Stimulated activated CD4-positive, alpha-beta T cell treated with anti-CD3 and anti-CD28 coated beads, Interleukin-2, amount 100 ng/mL, for 48 hours (primary cell): ENCODE results near the gene HES4.

Experiments
- DNase-seq, 2 donors: peaks; one replicate each; pipeline ENCODE4 v3.0.0-alpha.2; 2020

HES4 gene, protein sequence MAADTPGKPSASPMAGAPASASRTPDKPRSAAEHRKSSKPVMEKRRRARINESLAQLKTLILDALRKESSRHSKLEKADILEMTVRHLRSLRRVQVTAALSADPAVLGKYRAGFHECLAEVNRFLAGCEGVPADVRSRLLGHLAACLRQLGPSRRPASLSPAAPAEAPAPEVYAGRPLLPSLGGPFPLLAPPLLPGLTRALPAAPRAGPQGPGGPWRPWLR

GRCh38 chr1:999725-1000356 is at the start of gene HES4:
Gene HES4, minus strand, starts transcription at chr1:1000097. Its CDS starts 124 bp downstream, at chr1:999973.
- DNase-seq = peak; percentile 56 to 59

- DNase-seq = no peak
These were observed 48.9 kb upstream of the HES4 start for GRCh38 chr1:1048765-1049164.

- DNase-seq = no peak
These were observed 48.1 kb upstream of the HES4 start for GRCh38 chr1:1047963-1048362.

DNA sequence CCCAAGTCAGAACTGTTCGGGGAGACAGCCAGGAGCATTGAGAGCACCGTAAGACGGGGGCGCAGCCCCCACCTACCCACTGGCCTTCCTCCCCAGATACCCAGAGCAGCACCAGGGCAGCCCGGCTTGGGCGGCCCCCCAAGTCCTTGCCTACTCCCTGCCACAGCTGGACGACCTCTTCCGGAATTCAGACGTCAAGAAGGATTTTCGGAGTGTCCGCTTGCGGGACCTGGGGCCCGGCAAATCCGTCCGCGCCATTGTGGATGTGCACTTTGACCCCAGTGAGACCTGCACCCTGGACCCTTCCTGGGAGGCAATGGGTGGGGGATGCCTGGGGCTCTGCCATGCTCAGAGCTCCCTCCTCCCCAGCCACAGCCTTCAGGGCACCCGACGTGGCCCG is 47.5 kb upstream of the HES4 start:
- DNase-seq = no peak

- DNase-seq = no peak
These were observed 46.9 kb upstream of the HES4 start for GRCh38 chr1:1046767-1047166.

GRCh38 chr1:1046243-1046642 is 46.3 kb upstream of the HES4 start:
- DNase-seq = no peak

- DNase-seq = no peak
These were observed 45.2 kb upstream of the HES4 start for GRCh38 chr1:1045129-1045528.

GRCh38 chr1:1044455-1045078 is 44.7 kb upstream of the HES4 start:
- DNase-seq = no peak

DNA sequence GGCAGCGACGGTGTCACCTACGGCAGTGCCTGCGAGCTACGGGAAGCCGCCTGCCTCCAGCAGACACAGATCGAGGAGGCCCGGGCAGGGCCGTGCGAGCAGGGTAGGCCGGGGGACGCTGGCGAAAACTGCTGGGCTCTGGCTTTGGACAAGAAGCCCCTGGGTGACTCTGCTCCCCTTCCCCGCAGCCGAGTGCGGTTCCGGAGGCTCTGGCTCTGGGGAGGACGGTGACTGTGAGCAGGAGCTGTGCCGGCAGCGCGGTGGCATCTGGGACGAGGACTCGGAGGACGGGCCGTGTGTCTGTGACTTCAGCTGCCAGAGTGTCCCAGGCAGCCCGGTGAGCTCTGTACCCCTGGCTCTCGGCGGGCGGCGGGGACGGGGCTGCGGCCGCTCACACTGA is 44.0 kb upstream of the HES4 start:
- no peak for DNase-seq

- no peak for DNase-seq
These were observed 43.5 kb upstream of the HES4 start for GRCh38 chr1:1043411-1043810.

DNA sequence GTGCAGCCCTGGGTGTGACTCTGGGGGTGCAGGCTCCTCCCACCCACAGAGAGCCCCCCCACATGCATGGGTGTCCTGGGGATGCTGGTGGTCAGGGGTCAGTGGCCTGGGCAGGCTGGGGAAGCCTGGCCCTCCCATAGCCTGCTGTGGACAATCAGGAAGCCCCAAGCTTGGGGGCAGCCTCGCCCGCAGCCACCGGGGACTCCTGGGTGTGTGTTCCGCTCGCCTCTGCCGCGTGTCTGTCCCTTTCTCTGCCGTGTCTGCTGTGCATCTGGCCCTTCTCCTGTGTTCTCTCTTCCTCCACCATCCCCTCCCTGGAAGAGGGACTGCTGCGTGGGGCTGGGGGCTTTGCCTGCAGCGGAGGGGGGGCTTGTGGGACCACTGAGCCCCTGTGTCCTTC is 42.9 kb upstream of the HES4 start:
- DNase-seq = no peak

GRCh38 chr1:1041873-1042272 is 42.0 kb upstream of the HES4 start:
- no peak for DNase-seq

DNA sequence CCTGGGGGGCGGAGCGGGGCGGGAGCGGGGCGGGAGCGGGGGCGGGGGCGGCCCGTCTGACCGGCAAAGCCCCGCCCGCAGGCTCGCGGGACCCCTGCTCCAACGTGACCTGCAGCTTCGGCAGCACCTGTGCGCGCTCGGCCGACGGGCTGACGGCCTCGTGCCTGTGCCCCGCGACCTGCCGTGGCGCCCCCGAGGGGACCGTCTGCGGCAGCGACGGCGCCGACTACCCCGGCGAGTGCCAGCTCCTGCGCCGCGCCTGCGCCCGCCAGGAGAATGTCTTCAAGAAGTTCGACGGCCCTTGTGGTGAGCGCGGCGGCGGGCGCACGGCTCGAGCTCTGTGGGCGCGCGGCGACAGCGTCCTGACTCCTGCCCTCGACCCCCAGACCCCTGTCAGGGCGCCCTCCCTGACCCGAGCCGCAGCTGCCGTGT is 41.2 kb upstream of the HES4 start:
- no peak for DNase-seq

- DNase-seq = peak; percentile 61 to 81
These were observed 40.4 kb upstream of the HES4 start for GRCh38 chr1:1040004-1040991.

DNA sequence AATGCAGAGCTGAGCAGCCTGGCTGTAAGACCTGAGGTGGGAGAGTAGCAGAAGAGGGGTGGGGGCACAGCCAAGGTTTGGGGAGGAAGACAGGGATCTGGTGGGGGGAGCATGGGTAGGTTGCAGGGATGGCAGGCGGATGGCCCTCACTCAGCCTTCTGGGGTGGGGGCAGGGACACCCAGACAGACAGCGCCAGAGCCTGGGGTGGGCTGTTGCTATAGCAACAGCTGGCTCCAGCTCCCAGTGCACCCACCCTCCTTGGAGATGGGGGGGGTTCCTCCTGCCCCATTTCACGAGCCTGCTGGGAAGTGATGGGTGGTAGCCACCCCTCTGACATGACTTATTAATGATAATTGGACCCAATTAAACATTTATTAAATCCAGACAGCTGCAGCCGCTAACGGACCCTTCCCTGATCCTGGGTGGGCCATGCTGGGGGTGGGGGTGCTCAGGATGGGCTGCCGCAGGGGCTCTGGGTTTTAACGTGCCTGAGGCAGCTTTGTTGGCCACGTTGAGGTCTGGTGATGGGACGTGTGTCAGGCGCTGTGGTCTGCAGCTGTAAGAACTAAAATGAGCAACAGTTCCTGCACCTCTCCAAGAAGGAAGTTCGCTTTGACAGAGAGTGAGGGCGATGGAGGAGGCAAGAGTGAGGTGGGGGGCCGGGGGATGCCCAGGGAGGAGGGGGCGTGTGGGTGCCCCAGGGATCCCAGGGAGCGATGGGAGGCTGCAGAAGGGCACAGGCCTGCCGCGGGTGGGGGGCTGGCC is 39.4 kb upstream of the HES4 start:
- DNase-seq = no peak

- no peak for DNase-seq
These were observed 38.8 kb upstream of the HES4 start for GRCh38 chr1:1038694-1039093.

- no peak for DNase-seq
These were observed 37.8 kb upstream of the HES4 start for GRCh38 chr1:1037366-1038327.

DNA sequence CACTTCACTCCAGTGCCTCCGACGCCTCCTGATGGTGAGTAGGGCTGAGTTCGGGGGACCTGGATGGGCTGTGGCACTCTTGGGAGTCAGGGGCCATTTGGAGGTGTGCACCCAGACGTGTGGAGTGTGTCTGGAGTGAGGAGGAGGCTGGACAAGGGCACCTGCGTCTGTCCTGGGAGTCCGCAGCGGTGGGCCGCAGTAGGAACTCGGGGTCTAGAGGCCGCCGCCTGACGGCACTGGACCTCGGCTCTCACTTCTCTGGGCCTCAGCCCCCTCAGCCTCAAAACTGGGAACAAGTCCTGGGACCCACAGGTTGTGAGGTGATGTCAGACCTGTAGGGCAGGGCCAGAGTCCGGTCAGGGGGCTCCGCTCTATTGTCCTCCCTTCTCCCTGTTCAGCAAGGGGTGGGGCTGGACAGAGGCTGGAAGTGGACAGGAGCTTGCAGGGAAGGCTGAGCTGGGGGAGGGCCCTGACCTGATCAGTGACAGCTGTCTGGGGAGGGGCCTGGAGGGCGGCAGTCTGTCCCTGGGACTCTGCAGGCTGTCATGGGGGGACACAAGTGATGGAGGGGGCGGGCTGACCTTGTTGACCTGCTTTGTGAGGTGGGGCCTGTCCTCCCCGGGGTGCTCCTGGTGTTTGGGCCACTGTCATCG is 35.5 kb upstream of the HES4 start:
- no peak for DNase-seq

GRCh38 chr1:1034439-1034781 is 34.5 kb upstream of the HES4 start:
- no peak for DNase-seq

DNA sequence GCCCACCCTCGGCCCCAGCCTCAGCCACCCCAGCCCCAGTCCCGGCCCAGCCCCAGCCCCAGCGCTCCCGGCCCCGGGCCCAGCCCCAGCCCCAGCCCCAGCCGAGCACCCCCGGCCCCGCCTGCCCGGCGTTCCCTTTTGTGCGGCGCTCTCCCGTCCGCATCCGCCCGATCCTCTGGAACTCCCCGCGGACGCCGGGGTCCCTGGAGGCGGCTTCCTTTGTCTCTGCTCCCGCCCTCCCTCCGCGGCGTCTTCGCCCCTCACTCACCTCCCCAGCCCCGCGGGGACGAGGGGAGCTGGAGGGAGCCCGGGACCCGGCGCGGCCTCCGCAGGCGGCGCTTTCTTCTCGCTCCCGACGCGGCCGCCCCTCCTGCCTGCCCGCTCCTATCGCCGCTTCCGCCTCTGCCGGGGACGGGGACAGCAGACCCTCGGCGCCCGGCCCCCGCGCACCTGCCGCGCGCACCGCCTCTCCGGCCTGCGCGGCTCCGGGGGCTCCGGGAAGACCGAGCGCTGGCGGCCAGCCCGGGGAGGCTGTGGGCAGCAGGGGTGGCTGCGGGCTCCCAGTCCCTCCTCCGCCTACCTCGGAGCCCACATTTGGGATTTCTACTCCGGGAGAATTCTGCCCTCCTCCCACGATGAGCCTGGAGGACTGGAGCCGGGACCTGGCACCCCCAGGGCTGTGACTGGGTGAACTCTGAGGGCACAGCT is 34.0 kb upstream of the HES4 start:
- no peak for DNase-seq
